Stimulated activated naive CD4-positive, alpha-beta T cell (primary cell): ENCODE measurements around the gene ZNF597.

Experiments
- DNase-seq, 6 experiments: peaks; one replicate each; lab custom pipeline; 2025; lab: John Stamatoyannopoulos, UW

The ZNF597 gene

DNA sequence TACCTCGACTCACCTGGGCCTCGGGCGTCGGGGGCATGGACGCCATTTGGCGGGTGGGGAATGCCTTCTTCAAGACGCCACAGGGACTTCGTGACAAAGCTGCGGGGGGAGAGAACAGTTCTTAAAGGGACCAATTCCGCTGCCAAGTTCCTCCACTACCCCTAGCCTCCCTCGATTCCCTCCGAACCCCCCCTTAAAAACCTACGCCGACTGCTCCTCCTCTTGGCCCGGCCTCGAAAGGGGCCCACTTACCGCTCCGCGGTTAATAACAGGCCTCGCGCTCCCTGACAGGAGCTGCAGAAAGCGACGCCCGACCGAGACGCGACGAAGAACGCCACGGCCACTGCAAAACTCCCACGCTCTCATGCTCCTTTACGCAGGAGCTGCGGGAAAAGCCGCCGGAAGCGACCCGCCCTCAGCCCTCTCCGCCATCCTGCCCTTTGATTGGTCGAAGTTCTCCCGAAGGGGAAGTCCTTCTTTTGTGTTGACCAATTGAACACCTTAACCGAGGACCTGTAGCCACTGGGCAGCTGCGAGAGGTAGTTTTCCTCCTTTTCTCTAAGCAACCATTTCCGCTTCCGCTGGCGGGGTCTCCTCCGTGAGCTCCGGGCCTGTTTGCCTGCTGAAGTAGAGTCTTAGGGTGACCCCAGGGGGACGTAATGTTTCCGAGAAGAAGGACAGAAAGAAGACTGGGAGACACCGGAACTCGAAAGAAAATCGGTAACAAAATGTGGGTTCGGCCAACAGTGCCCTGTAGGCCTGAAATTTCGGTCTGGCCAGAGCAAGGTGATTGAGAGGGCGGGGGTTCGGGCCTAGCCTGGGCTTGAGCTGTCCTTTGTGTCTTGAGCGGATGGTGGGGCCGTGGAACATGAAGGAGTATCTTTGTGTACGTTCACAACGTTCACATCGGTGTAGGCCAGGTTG lies at the start of gene ZNF597, which contains the start of gene NAA60:
ZNF597 (minus strand) TSS at position 397 of the 924 bp plus-strand sequence; CDS start at position 46, 351 bp downstream.
NAA60 (plus strand) TSS at position 573 of the 924 bp plus-strand sequence. CDS start 32,548 bp downstream, outside the sequence.
- DNase-seq = peak; percentile 58 to 81 (median 76)

DNA sequence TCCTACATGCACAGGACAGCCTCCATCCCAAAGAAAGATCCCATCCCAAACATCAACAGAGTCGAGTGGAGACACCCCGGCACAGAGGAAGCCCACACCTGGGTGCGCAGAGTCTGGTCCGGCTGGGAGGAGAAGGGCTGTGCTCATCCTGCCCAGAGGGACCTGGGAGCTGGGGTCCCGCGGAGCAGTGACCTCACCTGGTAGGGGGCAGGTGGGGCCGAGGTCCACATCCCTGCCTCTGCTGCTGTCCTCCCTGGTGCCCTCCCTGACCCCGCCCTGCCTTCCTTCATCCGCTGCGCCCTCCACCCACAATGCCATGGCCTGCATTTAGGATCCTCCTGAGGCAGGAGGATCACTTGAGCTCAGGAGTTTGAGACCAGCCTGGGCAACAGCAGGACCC lies 49.1 kb upstream of the ZNF597 start:
- no peak for DNase-seq

GRCh38 chr16:3490911-3491629 lies 47.8 kb upstream of the ZNF597 start:
- DNase-seq = no peak

- no peak for DNase-seq
Observed at GRCh38 chr16:3488801-3489200, 45.5 kb upstream of the ZNF597 start.

DNA sequence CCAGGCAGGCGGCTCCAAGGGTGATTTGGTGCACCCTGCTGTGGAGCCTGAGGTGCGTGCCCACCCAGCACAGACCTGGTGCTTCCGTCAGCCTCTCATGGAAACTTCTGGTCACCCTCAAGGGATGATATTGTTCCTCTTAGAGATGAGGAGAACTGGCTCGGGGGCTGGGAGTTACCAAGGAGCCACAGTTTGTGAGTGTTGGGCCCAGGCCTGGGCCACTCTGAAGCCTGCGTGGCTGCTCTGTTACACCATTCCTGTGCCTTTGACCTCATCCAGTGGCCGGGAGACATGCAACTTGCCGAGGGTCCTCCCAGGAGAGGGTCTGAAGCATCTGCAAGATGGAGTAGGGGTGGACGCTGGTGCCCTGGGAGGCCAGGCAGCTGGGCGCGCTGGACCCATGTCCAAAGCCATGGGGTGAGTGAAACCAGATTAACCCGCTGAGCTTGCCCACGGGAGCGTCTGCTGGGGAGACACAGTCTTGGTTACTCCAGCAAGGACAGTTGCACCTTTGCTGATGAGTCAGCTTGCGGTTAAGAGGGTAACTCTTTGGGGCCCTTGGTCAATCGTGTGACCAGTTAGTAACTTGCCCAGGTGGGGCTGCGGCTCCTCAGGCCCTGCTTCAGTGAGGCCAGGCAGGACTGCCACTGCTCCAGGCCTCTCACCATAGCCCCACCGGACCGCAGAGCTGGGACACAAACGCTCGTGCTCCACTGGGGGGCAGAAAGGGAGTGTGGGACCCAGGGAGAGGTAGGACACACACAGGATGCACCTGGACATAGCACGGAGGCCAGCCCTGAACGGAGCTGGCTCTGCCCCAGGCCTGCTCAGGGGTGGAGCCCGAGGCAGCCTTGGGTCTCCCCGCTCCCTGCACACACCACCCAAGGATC lies 44.5 kb upstream of the ZNF597 start:
- no peak for DNase-seq

DNA sequence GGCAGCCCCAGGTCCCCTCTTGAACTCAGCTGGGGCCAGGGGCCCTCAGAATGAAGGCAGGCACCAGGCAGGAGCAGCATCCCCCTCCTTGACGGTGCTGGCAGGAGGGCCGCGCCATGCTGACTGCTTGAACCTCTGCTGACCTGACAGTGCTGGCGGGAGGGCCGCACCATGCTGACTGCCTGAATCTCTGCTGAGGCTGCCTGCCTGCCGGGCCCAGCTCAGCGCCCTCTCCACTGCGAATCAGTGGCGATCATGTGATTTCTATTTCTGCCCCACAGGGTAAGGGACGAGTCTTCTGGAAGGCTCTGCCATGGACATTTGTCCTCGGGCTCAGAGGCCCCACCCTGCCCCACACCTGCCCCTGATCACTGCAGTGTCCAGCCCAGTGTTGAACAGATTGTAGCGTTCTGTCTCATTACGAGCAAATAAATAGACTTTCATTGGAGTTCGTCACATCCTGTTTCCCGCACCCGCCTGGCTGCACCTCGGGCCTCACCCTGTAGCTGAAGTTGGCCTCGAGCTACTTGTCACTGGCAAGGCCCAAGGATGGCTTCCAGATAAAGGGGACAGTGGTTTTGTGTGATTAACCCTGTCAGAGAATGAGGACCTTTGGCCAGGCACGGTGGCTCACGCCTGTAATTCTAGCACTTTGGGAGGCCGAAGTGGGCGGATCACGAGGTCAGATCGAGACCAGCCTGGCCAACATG lies 43.4 kb upstream of the ZNF597 start:
- no peak for DNase-seq

DNA sequence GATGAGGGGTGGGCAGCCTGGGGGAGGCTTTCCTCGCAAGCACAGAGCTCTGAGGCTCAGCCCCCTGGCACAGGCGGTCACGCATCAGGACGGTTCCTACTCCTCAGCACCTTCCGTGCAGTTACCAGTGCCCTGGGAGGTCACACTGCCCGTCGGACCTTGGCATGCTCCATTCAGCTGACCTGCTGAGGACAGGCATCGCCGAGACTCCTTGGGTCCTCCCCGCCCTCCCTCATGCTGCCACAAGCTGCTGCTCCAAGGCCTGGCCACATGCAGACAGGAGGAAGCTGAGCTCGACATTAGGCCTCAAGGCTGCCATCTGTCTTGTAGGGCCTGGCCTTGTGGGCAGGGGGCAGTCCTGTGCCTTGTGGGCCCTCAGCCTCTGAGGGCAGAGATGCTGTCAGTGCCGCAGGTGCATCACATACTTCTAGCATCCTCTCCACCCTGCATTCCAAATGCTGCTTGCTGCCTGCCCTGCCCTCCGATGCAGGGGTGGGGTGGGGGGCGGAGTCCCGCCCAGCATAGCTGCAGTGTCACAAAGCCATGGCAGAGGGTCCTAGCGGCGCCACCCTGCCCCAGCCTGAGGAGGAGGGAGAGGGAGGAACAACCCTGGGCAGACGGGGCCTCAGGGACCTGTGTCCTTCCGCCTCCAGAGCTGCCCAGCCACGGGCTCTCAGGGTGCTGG lies 42.7 kb upstream of the ZNF597 start:
- DNase-seq = no peak

GRCh38 chr16:3485097-3485745 lies 41.9 kb upstream of the ZNF597 start:
- no peak for DNase-seq

DNA sequence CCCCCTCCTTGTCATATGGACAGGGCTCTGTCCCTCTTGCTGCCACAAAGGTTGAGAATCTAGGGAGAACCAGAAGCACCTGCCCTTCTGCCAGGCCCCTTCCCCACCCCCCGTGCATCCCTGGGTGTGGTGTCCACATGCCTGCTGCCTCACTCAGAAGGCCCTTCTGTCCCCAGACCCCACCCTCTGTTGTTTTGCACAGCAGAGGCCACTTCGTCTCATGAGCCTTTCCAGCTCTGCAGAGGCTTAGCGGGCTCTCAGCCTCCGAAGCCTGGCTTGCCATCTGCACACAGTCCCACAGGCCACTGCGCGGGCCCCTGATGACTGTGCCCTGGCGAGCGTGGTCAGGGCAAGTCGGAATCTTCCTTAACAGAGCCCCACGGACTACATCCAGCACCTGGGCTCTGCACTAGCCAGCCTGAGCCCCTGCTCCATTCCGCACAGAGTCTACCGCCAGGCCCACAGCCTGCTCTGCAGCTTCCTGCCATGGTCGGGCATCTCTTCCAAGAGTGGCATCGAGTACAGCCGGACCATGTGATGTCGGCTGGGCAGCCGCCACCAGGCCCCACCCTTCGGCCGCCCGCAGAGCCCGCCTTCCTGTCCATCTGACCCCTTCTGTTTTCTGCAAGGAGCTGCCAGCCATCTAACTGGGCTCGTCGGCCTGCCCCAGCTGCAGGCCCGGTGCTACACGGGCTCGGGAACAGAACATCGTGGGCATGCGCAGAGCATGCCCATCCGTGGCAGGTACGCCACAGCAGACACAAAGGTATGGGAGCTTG lies 41.2 kb upstream of the ZNF597 start:
- DNase-seq = no peak

DNA sequence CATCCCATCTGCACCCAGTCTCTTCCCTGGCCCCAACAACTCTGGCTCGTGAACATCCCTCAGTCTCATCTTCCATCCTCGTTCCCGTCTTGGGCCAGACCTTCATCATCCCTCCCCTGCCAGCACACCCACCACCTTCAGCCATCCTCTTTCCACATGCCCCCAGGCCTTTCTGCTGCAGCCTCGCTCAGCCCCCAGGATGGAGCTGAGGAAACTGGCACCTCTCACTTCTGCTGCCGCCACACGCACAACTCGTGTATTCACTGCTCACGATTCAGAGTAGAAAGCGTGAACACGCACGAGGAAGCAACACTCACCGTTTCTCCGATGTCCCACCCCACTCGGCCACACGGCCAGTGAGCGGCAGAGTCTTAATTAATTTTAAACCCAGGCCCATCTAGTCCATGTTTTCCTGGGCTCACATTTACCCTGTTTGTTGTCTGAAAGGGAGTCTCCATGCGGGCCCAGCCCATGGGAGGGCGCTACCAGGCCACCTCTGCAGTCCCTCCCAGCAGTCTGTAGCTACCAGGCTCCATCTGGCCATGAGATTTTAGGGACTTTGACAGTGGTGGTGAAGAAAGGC lies 39.4 kb upstream of the ZNF597 start:
- no peak for DNase-seq

DNA sequence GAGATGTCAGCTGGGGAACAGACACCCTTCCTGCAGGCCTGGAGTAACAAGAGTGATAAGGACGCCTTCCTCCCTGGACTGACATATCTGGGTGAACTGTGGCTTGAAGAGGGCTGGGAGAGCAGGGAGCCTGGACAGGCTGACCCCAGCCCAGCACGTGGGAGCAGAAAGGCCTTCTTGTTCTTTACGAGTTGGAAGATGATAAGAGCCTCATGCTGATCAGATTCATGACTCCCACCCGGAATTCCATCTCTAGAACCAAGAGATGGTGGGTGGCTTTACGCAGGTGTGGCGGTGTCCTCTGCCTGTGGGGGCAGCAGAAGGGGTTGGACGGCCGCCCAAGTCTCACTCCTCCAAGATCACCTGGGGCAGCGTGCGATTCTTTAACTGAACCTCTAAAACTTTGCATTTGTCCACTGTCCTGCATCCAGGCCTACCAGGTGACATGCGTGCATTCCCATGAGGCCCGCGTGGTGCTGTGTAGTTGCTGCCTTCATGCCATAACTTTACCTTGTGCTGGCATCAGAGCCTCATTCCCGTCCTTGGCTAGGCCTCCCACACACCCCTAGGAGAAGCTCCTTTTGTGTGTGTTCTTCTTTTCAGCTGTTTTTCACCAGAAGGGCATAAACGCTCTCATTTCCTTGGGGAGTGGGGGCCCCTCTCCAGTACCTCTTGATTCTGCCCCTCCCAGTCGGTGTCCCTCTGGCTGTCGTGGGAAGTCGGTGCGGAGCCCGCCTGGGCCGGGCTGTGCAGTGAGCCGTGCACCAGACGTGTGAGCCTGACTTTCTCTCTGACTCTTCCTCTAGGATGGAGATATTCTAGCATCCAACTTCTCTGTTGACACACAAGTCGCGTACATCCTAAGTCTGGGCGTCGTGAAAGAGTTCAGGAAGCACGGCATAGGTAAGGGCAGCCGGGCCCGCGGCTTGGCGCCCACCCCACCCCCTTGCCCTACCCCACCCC lies 38.7 kb upstream of the ZNF597 start:
- DNase-seq = no peak

GRCh38 chr16:3480901-3481695 lies 37.8 kb upstream of the ZNF597 start:
- no peak for DNase-seq

DNA sequence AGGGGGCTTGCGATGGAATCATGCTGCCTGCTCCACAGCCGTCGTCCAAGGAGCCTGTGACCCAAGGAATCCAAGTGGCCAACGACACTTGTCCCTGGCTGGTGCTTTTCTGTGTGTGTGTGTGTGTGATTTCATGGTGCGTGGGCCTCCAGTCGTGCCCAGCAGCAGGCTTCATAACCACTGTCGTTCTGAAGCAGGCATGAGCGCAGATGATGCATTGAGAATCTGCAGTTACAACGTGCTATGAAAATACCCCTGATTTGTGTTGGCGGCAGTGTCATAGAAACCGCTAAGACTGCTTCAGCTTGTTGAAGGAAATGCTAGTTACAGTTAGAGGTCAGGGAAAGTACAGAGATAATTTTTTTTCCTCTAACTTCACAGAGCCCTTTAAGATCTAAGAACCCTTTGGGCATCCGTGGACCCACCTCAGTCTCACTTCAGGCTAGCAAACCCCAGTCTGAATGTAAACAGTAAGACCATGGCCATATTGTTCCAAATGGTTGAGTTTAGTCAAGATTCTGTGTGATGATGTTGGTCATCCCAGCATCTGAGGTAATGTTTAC lies 36.4 kb upstream of the ZNF597 start:
- DNase-seq = no peak

GRCh38 chr16:3478242-3478925 lies 35.1 kb upstream of the ZNF597 start:
- no peak for DNase-seq

- no peak for DNase-seq
Observed at GRCh38 chr16:3476409-3476808, 33.1 kb upstream of the ZNF597 start.
